GM18951 (cell line): Measurements from ENCODE around the gene CDK13.
"Not testable (repeated sequence)": the region's sequence is repeated elsewhere in the genome, so short reads cannot be mapped to it uniquely, and the experiment has no call there.

Experiments
- POLR2A ChIP-seq: IDR thresholded peaks from 4 replicates; pipeline ENCODE4 v1.6.1; 2011; ENCODE audit warnings: mild to moderate bottlenecking; ENCODE audit not compliant: insufficient read length, insufficient read depth; ENCODE audit errors: extremely low read depth
- in situ Hi-C: fragments of 300-500 bp; cut with MboI; formaldehyde crosslinking; loops from one replicate; pipeline ENCODE4 v1.12.0; 2022; ENCODE audit warnings: low sequenced_read_pairs, mixed read lengths, inconsistent platforms; ENCODE audit not compliant: unreplicated experiment

CDK13 gene

DNA sequence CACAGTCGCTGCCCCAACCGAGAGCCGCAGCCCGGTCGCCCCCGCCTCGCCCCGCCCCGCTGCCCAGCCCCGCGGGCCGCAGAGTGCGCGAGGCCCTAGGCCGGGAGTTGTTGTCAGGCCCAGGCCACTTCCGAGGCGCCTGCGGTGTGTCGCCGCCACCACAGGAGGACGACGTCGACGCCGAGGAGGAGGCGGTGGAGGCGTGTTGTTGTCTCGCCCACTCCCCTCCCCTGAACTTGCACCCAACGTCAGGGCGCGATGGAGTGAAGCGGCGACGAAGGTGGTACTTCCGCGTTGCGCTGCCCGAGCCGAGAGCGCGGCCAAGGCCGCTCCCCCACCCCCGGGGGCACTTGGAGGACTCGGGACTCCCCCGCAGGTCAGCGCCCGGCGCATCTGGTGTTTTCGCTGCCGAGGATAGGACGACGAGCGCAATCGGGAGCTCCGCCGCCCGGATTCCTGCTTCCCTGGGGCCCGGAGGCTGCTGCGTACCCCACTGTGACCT lies at the start of gene CDK13:
CDK13 (plus strand) TSS at position 286 of the 502 bp plus-strand sequence. CDS start 386 bp downstream, outside the sequence.
- in situ Hi-C loops: no loop called here
- TF ChIP-seq POLR2A: peak; percentile 75

DNA sequence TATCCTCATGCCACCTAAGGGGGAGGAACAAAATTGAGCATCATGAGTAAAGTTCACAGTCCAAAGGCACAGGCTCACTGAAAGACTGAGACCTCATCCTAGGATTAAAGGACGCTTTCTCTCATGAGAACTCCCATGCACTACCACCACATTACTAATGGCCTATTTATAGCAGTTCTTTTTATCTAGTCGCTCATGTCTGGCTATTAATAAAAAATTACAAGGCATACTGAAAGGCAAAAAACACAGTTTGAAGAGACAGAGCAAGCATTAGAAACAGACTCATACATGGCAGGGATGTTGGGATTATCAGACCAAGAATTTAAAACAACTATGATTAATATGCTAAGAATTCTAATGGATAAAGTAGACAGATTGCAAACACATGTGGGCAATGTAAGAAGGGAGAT lies 46.0 kb upstream of the CDK13 start:
- no peak for TF ChIP-seq POLR2A
- in situ Hi-C loops: no loop called here

DNA sequence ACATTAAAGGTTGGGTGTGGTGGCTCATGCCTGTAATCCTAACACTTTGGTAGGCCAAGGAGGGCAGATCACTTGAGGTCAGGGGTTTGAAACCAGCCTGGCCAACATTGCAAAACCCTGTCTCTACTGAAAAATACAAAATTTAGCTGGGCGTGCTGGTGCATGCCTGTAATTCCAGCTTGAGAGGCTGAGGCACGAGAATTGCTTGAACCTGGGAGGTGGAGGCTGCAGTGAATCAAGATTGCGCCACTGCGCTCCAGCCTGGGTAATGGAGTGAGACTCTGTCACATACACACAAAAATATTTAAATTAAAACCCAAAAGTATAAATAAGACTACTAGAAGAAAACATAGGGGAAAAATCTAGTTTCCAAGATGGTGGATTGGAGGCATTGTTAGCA lies 41.9 kb upstream of the CDK13 start:
- in situ Hi-C loops: no loop called here
- no peak for TF ChIP-seq POLR2A

DNA sequence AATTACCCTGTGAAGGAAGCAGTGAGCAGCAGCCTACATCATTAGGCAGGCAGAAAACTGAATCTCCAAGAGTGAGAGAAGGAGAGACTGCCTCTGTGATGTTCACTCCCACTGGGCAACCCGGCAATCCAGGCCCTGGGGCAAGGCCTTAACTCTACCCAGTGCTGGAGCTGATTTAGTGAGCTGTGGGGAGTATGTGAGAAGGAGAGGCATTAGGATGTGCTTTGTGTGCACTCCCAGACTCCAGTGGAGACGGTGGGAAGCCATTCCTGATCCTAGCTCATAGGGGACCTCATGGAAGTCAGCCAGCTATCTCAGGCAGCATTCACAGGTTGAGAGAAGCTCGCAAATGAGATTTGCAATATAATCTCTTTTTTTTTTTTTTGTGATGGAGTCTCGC lies 41.1 kb upstream of the CDK13 start:
- TF ChIP-seq POLR2A: no peak
- in situ Hi-C loops: no loop called here

DNA sequence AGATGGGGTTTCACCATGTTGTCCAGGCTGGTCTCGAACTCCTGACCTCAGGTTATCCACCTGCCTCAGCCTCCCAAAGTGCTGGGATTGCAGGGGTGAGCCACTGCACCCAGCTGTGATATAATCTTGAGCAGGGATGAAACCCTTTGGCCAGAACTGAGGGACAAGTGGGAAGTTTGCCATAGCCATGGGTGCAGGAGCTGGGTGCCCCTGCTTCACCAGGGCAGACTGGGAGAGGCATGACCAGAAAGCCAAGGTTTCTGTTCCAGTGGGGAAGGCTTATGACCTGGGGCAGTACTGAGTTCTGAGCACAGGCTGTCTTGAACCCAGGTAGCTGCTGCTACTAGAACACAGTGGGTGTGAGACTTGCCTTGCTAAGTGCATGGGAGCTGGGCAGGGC lies 40.5 kb upstream of the CDK13 start:
- in situ Hi-C loops: no loop called here
- no peak for TF ChIP-seq POLR2A

DNA sequence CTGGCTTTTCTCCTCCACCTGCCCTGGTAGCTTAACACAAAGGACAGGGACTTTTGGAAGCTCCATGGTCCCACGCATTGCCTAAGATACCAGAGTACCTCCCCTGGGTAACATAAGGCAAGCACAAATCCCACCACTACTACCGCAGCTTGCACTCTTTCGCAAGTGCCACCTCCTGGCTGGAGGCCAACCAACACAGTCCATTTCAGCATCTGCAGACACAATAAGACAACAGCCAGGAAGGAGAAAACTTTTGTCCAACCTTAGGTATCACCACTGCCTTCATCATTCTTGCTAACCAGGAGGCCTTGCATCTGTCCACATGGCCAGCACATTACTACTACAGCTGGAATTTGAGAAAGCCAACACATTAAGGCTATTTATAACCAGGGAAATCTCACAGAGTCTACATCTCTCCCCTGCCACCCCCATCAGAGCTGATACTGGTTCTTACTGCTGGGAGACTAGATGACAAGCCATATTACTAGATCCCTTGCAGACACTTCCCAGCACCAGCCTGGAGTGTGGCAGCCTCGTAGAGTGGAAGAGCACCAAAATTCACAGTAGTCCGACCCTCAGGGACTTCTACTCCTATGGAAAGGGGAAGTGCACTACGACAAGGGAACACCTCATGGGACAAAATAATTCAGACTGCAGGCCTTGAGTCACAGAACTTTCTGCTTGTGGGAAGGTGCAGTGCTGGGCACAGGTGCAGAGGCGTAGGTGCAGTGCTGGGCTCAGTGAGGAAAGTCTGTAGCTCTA lies 39.8 kb upstream of the CDK13 start:
- no peak for TF ChIP-seq POLR2A
- in situ Hi-C loops: no loop called here

DNA sequence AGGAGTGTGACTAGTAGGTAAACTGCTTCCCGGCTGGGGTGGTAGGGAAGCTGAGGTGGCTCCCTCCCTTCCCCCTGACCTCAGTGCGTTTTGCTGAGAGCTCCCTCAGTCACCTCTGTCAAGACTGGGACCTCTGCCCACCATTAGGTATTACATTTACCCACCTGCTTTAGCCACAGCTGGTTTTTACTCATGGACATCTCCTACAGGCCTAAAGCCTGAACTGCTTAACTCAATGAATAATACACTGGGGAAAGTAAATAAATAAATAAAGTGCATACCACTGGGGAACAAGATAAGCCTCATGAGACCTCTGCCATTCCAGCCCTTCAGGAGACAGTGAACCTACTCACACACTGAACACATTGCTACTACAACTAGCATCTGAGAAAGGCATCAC lies 38.9 kb upstream of the CDK13 start:
- in situ Hi-C loops: no loop called here
- no peak for TF ChIP-seq POLR2A

GRCh38 chr7:39915847-39916246 lies 34.2 kb upstream of the CDK13 start:
- in situ Hi-C loops: not testable (repeated sequence)

- in situ Hi-C loops: no loop called here
- no peak for TF ChIP-seq POLR2A
Measured at GRCh38 chr7:39919646-39920045, 30.4 kb upstream of the CDK13 start.

- in situ Hi-C loops: no loop called here
Measured at GRCh38 chr7:39921506-39922175, 28.4 kb upstream of the CDK13 start.

DNA sequence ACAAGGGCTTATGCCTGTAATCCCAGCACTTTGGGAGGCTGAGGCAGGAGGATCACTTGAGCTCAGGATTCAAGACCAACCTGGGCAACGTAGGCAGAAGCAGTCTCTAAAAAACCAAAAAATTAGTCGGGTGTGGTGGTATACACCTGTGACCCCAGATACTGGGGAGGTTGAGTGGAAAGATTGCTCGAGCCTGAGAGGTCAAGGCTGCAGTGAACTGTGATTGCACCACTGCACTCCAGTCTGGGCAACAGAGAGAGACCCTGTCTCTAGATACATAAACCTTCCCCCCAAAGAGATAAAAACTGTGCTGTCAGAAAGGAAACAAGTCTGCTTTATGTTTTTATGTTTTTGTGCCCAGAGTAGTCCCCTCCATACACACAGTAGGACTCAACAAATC lies 27.5 kb upstream of the CDK13 start:
- in situ Hi-C loops: no loop called here
- no peak for TF ChIP-seq POLR2A

More at GRCh38 chr7:39921506-39922175, 28.4 kb upstream of the CDK13 start:
- no peak for TF ChIP-seq POLR2A

DNA sequence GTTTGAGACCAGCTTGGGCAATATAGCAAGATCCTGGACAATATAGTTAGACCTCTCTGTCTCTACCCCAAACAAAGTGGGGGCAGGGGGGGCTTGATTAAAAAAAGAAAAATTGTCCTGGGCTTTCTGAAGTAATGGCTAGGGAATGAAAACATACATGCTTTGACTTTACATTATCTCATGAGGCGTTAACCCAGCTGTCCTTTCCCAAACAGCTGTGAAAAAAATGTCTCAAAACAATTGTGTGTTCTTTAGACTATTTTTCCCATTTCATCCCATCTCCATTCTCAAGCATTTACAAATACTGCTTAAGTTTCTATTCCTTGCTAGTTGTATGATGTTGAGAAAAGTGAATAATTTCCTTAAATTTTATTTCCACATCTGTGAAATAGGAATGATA lies 27.0 kb upstream of the CDK13 start:
- in situ Hi-C loops: no loop called here
- TF ChIP-seq POLR2A: no peak

- no peak for TF ChIP-seq POLR2A
- in situ Hi-C loops: no loop called here
Measured at GRCh38 chr7:39924122-39924521, 25.9 kb upstream of the CDK13 start.

DNA sequence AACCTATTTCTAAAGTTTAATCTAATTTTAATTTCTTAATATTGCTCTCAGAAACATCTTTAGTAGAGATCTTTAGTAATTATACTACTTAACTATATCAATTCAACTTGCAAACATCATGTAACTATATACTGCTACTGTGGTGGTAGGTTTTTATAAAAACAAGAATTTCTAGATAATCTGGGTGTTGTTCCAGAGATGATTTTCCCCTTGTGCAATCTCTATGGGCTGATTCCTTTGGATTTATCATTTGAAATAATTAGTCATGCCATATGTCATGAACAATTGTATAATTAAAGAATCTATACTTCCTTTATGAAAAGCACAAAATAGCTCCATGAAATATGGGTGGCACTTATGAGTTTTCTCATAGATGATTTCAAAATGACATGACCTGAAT lies 23.9 kb upstream of the CDK13 start:
- in situ Hi-C loops: no loop called here
- TF ChIP-seq POLR2A: no peak
